ENCODE measurements around the gene PIK3CD. TPM values are rescaled to one million over a fixed set of nuclear protein-coding genes. Genes with fewer than 3 reads are reported as not detected.

The PIK3CD gene
- polyA plus RNA-seq, 3 donors = 7.5 to 9.8 (median 7.7) TPM

Other genes with a start within 250 kb of the PIK3CD start
- 1 to 10 TPM; 4.1 to 4.9 (median 4.2) TPM for gene SLC25A33, start 112.3 kb upstream of the PIK3CD start, polyA plus RNA-seq (ENCODE audit: insufficient read length in 3 of 3)
- 10 to 100 TPM; 14.3 to 21.4 (median 19.1) TPM for gene TMEM201, start 62.8 kb upstream of the PIK3CD start, polyA plus RNA-seq (ENCODE audit: insufficient read length in 3 of 3)
- 100 to 1,000 TPM; 133 to 166 (median 157) TPM for gene CLSTN1, start 172.2 kb downstream of the PIK3CD start, polyA plus RNA-seq (ENCODE audit: insufficient read length in 3 of 3)